Measurements from ENCODE around the gene GSG1L2.

Gene GSG1L2

GRCh38 chr17:9845306-9845705 lies 23.4 kb upstream of the GSG1L2 start:
- no peak for TF ChIP-seq PPARA (CRISPR knock-in tag; IDR thresholded peaks at IDR 0.05; ENCODE audit: borderline replicate concordance)
- TF ChIP-seq ZC3H10 (CRISPR knock-in tag; IDR thresholded peaks at IDR 0.05) = no peak
- ATAC-seq = no peak

- TF ChIP-seq ZNF565 (CRISPR knock-in tag; conservative IDR thresholded peaks at IDR 0.05; ENCODE audit: low read depth) (no peak), ARNTL (CRISPR knock-in tag; IDR thresholded peaks at IDR 0.05; ENCODE audit: borderline replicate concordance, low read depth) (no peak), RARB (CRISPR knock-in tag; IDR thresholded peaks at IDR 0.05) (no peak), TSHZ2 (CRISPR knock-in tag; IDR thresholded peaks at IDR 0.05) (no peak), TCF4 (CRISPR knock-in tag; IDR thresholded peaks at IDR 0.05; ENCODE audit: borderline replicate concordance) (no peak), CREB5 (CRISPR knock-in tag; IDR thresholded peaks at IDR 0.05; ENCODE audit: low read depth) (no peak), ZNF70 (CRISPR knock-in tag; IDR thresholded peaks at IDR 0.05) (no peak), ZC3H10 (CRISPR knock-in tag; IDR thresholded peaks at IDR 0.05) (no peak), OSR1 (CRISPR knock-in tag; IDR thresholded peaks at IDR 0.05) (no peak), BACH2 (CRISPR knock-in tag; IDR thresholded peaks at IDR 0.05; ENCODE audit: borderline replicate concordance) (no peak), ZFP30 (CRISPR knock-in tag; IDR thresholded peaks at IDR 0.05) (no peak), ESRRG (CRISPR knock-in tag; IDR thresholded peaks at IDR 0.05) (no peak), CSDC2 (CRISPR knock-in tag; IDR thresholded peaks at IDR 0.05) (no peak), ZFP3 (CRISPR knock-in tag; IDR thresholded peaks at IDR 0.05) (no peak), SNAI2 (CRISPR knock-in tag; IDR thresholded peaks at IDR 0.05) (no peak), GLIS3 (CRISPR knock-in tag; IDR thresholded peaks at IDR 0.05) (no peak), ISL1 (CRISPR knock-in tag; IDR thresholded peaks at IDR 0.05) (no peak), PATZ1 (CRISPR knock-in tag; IDR thresholded peaks at IDR 0.05; ENCODE audit: borderline replicate concordance) (no peak), CSRNP3 (CRISPR knock-in tag; IDR thresholded peaks at IDR 0.05) (no peak), POU6F1 (CRISPR knock-in tag; IDR thresholded peaks at IDR 0.05; ENCODE audit: borderline replicate concordance, low read depth) (no peak)
- no peak for ATAC-seq
Measured at GRCh38 chr17:9844153-9844552, 22.3 kb upstream of the GSG1L2 start.

- ATAC-seq = no peak
- no peak for TF ChIP-seq ZNF565 (CRISPR knock-in tag; conservative IDR thresholded peaks at IDR 0.05; ENCODE audit: low read depth)
- TF ChIP-seq TOX (CRISPR knock-in tag; IDR thresholded peaks at IDR 0.05; ENCODE audit: borderline replicate concordance) = no peak
- no peak for TF ChIP-seq ESRRG (CRISPR knock-in tag; IDR thresholded peaks at IDR 0.05)
- TF ChIP-seq GLIS3 (CRISPR knock-in tag; IDR thresholded peaks at IDR 0.05) = no peak
- TF ChIP-seq PATZ1 (CRISPR knock-in tag; IDR thresholded peaks at IDR 0.05; ENCODE audit: borderline replicate concordance) = no peak
- TF ChIP-seq ARNTL (CRISPR knock-in tag; IDR thresholded peaks at IDR 0.05; ENCODE audit: borderline replicate concordance, low read depth) = no peak
- no peak for TF ChIP-seq CREB5 (CRISPR knock-in tag; IDR thresholded peaks at IDR 0.05; ENCODE audit: low read depth)
- TF ChIP-seq ISL1 (CRISPR knock-in tag; IDR thresholded peaks at IDR 0.05) = no peak
- TF ChIP-seq ZC3H10 (CRISPR knock-in tag; IDR thresholded peaks at IDR 0.05) = no peak
- TF ChIP-seq RARB (CRISPR knock-in tag; IDR thresholded peaks at IDR 0.05) = no peak
Measured at GRCh38 chr17:9843152-9844010, 21.5 kb upstream of the GSG1L2 start.

Measured in SK-N-SH treated with all-trans-retinoic acid at 6 μM for 48 hours (cell line).